Transverse colon (tissue), 4 donors: ENCODE measurements around the gene CD59. TPM values are rescaled to one million over a fixed set of nuclear protein-coding genes. Genes with fewer than 3 reads are reported as not detected.
"Not testable (repeated sequence)": the region's sequence is repeated elsewhere in the genome, so short reads cannot be mapped to it uniquely, and the experiment has no call there.

ENCODE experiments used
- DNase-seq: peaks from one replicate; pipeline ENCODE4 v3.0.0-alpha.2; 2019
- H3K27ac ChIP-seq, 4 donors: fragments of 200-600 bp; sonication (generic); 2 replicates each; pipeline ENCODE4 v1.5.1; 2016 to 2018; ENCODE audit warnings: inconsistent platforms in 4 of 4
- H3K27me3 ChIP-seq: fragments of 200-600 bp; sonication (generic); 2 replicates; pipeline ENCODE4 v1.5.1; 2017; ENCODE audit warnings: inconsistent platforms
- H3K36me3 ChIP-seq, 4 donors: fragments of 200-600 bp; sonication (generic); 2 replicates each; pipeline ENCODE4 v1.5.1; 2017 to 2019; ENCODE audit warnings: inconsistent platforms in 4 of 4
- H3K4me1 ChIP-seq, 4 donors: fragments of 200-600 bp; sonication (generic); 2 replicates each; pipeline ENCODE4 v1.5.1; 2017 to 2020; ENCODE audit warnings: inconsistent platforms in 4 of 4
- H3K4me3 ChIP-seq, 4 donors: fragments of 200-600 bp; sonication (generic); 1 replicate in 1 of 4; 2 replicates in 3 of 4; pipeline versions ENCODE4 v1.5.1 to v1.6.1; 2017 to 2019; ENCODE audit warnings: inconsistent platforms in 4 of 4
- H3K9me3 ChIP-seq, 2 donors: fragments of 200-600 bp; sonication (generic); 2 replicates each; pipeline ENCODE4 v1.5.1; 2017 to 2019; ENCODE audit warnings: inconsistent platforms in 2 of 2
- CTCF ChIP-seq, 5 experiments: fragments of 200-600 bp in 3 of 5; fragments of 450-650 bp in 2 of 5; sonication (generic) in 3 of 5; IDR thresholded peaks; 1 replicate in 2 of 5; 2 replicates in 3 of 5; pipeline ENCODE4 v1.5.1; 2016 to 2017; ENCODE audit warnings: antibody characterized with exemption in 5 of 5, inconsistent platforms in 3 of 5, mild to moderate bottlenecking in 2 of 5, moderate library complexity in 1 of 5
- EP300 ChIP-seq: sonication (generic); formaldehyde crosslinking; IDR thresholded peaks from one replicate; pipeline ENCODE4 v1.6.1; 2017; ENCODE audit warnings: antibody characterized with exemption, low read depth
- POLR2A ChIP-seq: fragments of 450-650 bp; IDR thresholded peaks from one replicate; pipeline ENCODE4 v1.6.1; 2016; ENCODE audit warnings: antibody characterized with exemption, mild to moderate bottlenecking, moderate library complexity
- POLR2AphosphoS5 ChIP-seq, 3 donors: sonication (generic); formaldehyde crosslinking; IDR thresholded peaks; one replicate each; pipeline ENCODE4 v1.6.1; 2016; ENCODE audit warnings: antibody characterized with exemption in 3 of 3
- WGBS, 2 donors: methylation state at CpG; one replicate each; pipeline ENCODE4 v1.1.5; 2018; ENCODE audit warnings: low coverage in 1 of 2; 5-methylcytosine and 5-hydroxymethylcytosine counted together
- in situ Hi-C, 4 donors: fragments of 200-750 bp; cut with MboI; loops; one replicate each; pipeline versions ENCODE4 v1.15.0 to v1.15.1; 2017; ENCODE audit warnings: low sequenced_read_pairs in 3 of 4, low pct_ligation_motif_present in 1 of 4, low pct_unique_long_range_greater_than_20kb in 1 of 4
- intact Hi-C: fragments of 100-400 bp; cut with DNase I; formaldehyde crosslinking; loops from one replicate; pipeline ENCODE4 v1.15.1; 2023; ENCODE audit warnings: low total_unique reads
- total RNA-seq, 4 donors: library from RNA; depleted of rRNA; stranded (reverse); fragments of >200 nt; gene quantifications; one replicate each; pipeline ENCODE4 v1.1.0, GENCODE V29; 2016

CD59 gene
- total RNA-seq, 4 donors from 2014 or later, result 64.7 to 213 (median 170) TPM

- H3K27ac ChIP-seq, result peak overlapping the region; percentile 63 to 95 (median 76)
- H3K36me3 ChIP-seq, result no peaks in the 10 kb centered on the region
- H3K4me1 ChIP-seq, result peaks cover 11 to 52% (median 38%) of the 10 kb centered on the region in 4 donors
- TF ChIP-seq POLR2A, result no peak
- no peak for TF ChIP-seq POLR2AphosphoS5 (IDR thresholded peaks at IDR 0.05)
- no peak for TF ChIP-seq EP300
- TF ChIP-seq CTCF (IDR thresholded peaks at IDR 0.05), result no peak
- WGBS, 2 donors, result 56 to 69% methylated on average over 3 to 9 of the region's 9 CpGs
- intact Hi-C loops (no loop called here), in situ Hi-C loops (loop anchor here in 2 of 4 donors (25.0 kb wide), 1 partner anchor 570 kb away; the partner anchor contains the start of gene CSTF3 (in 2 of the 2))
- no peak overlapping the region for H3K4me3 ChIP-seq
- no peaks in the 10 kb centered on the region for H3K9me3 ChIP-seq
- no peaks in the 10 kb centered on the region for H3K27me3 ChIP-seq
- DNase-seq, result no peak
These were observed 4.3 kb downstream of the CD59 start for GRCh38 chr11:33731723-33732531.

- Histone ChIP-seq H3K4me3 (no peak overlapping the region), H3K27ac (no peak overlapping the region), H3K9me3 (no peaks in the 10 kb centered on the region), H3K27me3 (no peaks in the 10 kb centered on the region), H3K4me1 (peaks cover 9 to 50% (median 35%) of the 10 kb centered on the region in 4 donors), H3K36me3 (no peaks in the 10 kb centered on the region)
- WGBS, 2 donors, result 74 to 86% methylated on average over 5 to 7 of the region's 7 CpGs
- intact Hi-C loops, result no loop called here
- in situ Hi-C loops, result loop anchor here in 2 of 4 donors (25.0 kb wide), 1 partner anchor 568 kb away; the partner anchor contains the start of gene CSTF3 (in 2 of the 2)
- TF ChIP-seq EP300 (no peak), POLR2AphosphoS5 (IDR thresholded peaks at IDR 0.05) (no peak), POLR2A (no peak), CTCF (IDR thresholded peaks at IDR 0.05) (no peak)
- DNase-seq, result no peak
These were observed 5.5 kb downstream of the CD59 start for GRCh38 chr11:33730716-33731115.

- intact Hi-C loops, result not testable (repeated sequence)
These were observed 7.1 kb downstream of the CD59 start for GRCh38 chr11:33729072-33729664.

GRCh38 chr11:33727539-33727938 is 8.7 kb downstream of the CD59 start:
- peaks cover 23 to 55% (median 31%) of the 10 kb centered on the region in 4 donors for H3K4me1 ChIP-seq
- H3K27ac ChIP-seq, H3K9me3 ChIP-seq, H3K36me3 ChIP-seq, intact Hi-C loops, H3K27me3 ChIP-seq, H3K4me3 ChIP-seq, DNase-seq: not testable (repeated sequence)
- 36 to 70% methylated on average over 1 of the region's 1 CpG for WGBS, 2 donors
- in situ Hi-C loops, result loop anchor here in 2 of 4 donors (25.0 kb wide), 1 partner anchor 565 kb away; the partner anchor contains the start of gene CSTF3 (in 2 of the 2)

More at GRCh38 chr11:33729072-33729664, 7.1 kb downstream of the CD59 start:
- H3K36me3 ChIP-seq, H3K27ac ChIP-seq, DNase-seq, H3K27me3 ChIP-seq, H3K4me3 ChIP-seq, H3K9me3 ChIP-seq: not testable (repeated sequence)
- 80 to 82% methylated on average over 2 to 5 of the region's 5 CpGs for WGBS, 2 donors
- in situ Hi-C loops, result loop anchor here in 2 of 4 donors (25.0 kb wide), 1 partner anchor 567 kb away; the partner anchor contains the start of gene CSTF3 (in 2 of the 2)
- H3K4me1 ChIP-seq, result peaks cover 12 to 55% (median 33%) of the 10 kb centered on the region in 4 donors

- no peak for DNase-seq
- peak overlapping the region in 3 of 4 donors; percentile 6 to 68 (median 55) for H3K27ac ChIP-seq
- no peaks in the 10 kb centered on the region for H3K9me3 ChIP-seq
- in situ Hi-C loops (loop anchor here in 2 of 4 donors (25.0 kb wide), 1 partner anchor 563 kb away; the partner anchor contains the start of gene CSTF3 (in 2 of the 2)), intact Hi-C loops (no loop called here)
- TF ChIP-seq EP300 (no peak), CTCF (IDR thresholded peaks at IDR 0.05) (no peak), POLR2A (no peak), POLR2AphosphoS5 (IDR thresholded peaks at IDR 0.05) (no peak)
- 78 to 83% methylated on average over 5 of the region's 5 CpGs for WGBS, 2 donors
- no peak overlapping the region for H3K4me3 ChIP-seq
- peaks cover 0 to 5% (median 2%) of the 10 kb centered on the region in 4 donors for H3K36me3 ChIP-seq
- H3K4me1 ChIP-seq, result peaks cover 18 to 50% (median 22%) of the 10 kb centered on the region in 4 donors
- H3K27me3 ChIP-seq, result no peaks in the 10 kb centered on the region
These were observed 10.7 kb downstream of the CD59 start for GRCh38 chr11:33725496-33725895.
